MM.1S (cell line): Measurements from ENCODE around the gene MNAT1.

Experiments used
- CTCF ChIP-seq: fragments of 300-600 bp; sonication (generic); IDR thresholded peaks from 2 replicates; pipeline ENCODE4 v1.5.1; 2016; ENCODE audit warnings: antibody characterized with exemption, low read length, mixed read lengths
- EZH2 ChIP-seq: fragments of 300-600 bp; sonication (generic); optimal IDR thresholded peaks from 2 replicates; pipeline ENCODE3; 2017; ENCODE audit warnings: low read depth, mild to moderate bottlenecking, antibody characterized with exemption, low read length, mixed read lengths

- TF ChIP-seq EZH2, result no peak
- TF ChIP-seq CTCF, result no peak
Measured at GRCh38 chr14:60757567-60758002, 23.0 kb downstream of the MNAT1 start.
